ENCODE data around the gene RNF220. TPM values are rescaled to one million over a fixed set of nuclear protein-coding genes. Genes with fewer than 3 reads are reported as not detected.

Gene RNF220
- polyA plus RNA-seq, 1 of the 3 experiments (the other 2 are of a cell fraction): 83.7 TPM

DNA sequence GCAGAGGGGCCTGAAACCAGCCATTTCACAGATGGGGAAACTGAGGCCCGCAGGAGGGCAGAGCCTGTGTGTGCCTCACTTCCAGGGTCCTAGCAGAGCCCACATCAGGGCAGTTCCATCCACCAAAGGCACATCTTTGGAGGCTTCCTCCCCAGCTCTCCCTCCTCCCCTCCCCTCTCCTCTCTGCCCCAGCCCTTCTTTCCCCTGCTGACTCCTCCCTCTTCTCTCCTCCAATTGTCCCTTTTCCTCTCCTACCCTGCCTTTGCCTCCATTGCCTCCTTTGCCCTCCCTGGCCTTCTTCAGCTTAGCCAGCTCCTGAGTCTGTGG lies 212.6 kb downstream of the RNF220 start:
- Histone ChIP-seq H3F3A (replicated peaks; ENCODE audit: insufficient read depth) (peaks cover 13% of the 10 kb centered on the region), H3K9ac (peak overlapping the region; percentile 55; the same call in 1 of the 2 replicates), H3K9me3 (no peaks in the 10 kb centered on the region), H3K27ac (ENCODE audit: low read depth in 2 of 2, low read length in 1 of 2) (peak overlapping the region in 1 of 2 experiments; percentile 76; a peak in 2 of 4 replicates), H3K36me3 (replicated peaks in 1 of 2; ENCODE audit: control insufficient read depth in 1 of 2, insufficient read depth in 2 of 2, low read length in 1 of 2) (no peaks in the 10 kb centered on the region), H4K20me1 (ENCODE audit: insufficient read depth) (no peaks in the 10 kb centered on the region), H3K4me2 (peak overlapping the region; percentile 73), H2AFZ (ENCODE audit: low read depth) (peak overlapping the region; percentile 88), H3K27me3 (ENCODE audit: insufficient read depth) (no peaks in the 10 kb centered on the region), H3K4me1 (ENCODE audit: control insufficient read depth in 1 of 2, insufficient read depth in 2 of 2, low read depth in 1 of 2, low read length in 1 of 2) (peaks cover 12 to 15% of the 10 kb centered on the region in 2 experiments; a peak in 3 of 4 replicates), H3K9me2 (no peaks in the 10 kb centered on the region), H3K4me3 (ENCODE audit: low read depth in 2 of 2, low read length in 1 of 2) (no peak overlapping the region; a peak in 1 of 4 replicates), H3K79me2 (ENCODE audit: insufficient read depth) (peaks cover 6% of the 10 kb centered on the region; the same call in 1 of the 2 replicates)
- no peak for TF ChIP-seq JUND (IDR thresholded peaks at IDR 0.05)
- TF ChIP-seq, protein P1, sequence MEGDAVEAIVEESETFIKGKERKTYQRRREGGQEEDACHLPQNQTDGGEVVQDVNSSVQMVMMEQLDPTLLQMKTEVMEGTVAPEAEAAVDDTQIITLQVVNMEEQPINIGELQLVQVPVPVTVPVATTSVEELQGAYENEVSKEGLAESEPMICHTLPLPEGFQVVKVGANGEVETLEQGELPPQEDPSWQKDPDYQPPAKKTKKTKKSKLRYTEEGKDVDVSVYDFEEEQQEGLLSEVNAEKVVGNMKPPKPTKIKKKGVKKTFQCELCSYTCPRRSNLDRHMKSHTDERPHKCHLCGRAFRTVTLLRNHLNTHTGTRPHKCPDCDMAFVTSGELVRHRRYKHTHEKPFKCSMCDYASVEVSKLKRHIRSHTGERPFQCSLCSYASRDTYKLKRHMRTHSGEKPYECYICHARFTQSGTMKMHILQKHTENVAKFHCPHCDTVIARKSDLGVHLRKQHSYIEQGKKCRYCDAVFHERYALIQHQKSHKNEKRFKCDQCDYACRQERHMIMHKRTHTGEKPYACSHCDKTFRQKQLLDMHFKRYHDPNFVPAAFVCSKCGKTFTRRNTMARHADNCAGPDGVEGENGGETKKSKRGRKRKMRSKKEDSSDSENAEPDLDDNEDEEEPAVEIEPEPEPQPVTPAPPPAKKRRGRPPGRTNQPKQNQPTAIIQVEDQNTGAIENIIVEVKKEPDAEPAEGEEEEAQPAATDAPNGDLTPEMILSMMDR (IDR thresholded peaks at IDR 0.05): no peak
- no peak for TF ChIP-seq RAD21 (IDR thresholded peaks at IDR 0.05; ENCODE audit: low read length)
- no peak for TF ChIP-seq SIN3A (IDR thresholded peaks at IDR 0.05; ENCODE audit: borderline replicate concordance, low read depth, low read length)
- TF ChIP-seq MXI1 (IDR thresholded peaks at IDR 0.05; ENCODE audit: low read depth, low read length): no peak
- WGBS (ENCODE audit: low lambda C conversion rate): 20% methylated on average over 1 of the region's 1 CpG
- ChIA-PET CTCF (interaction anchor here (1.4 to 4.3 kb wide), 6 partner anchors 9 to 38 kb away, joined by 3 to 33 read pairs (median 8); no protein-coding TSS in a partner anchor), POLR2A (interaction anchor here (3.1 kb wide), 1 partner anchor 14 kb away, joined by 13 read pairs; no protein-coding TSS in a partner anchor)
- DNase-seq: no peak

DNA sequence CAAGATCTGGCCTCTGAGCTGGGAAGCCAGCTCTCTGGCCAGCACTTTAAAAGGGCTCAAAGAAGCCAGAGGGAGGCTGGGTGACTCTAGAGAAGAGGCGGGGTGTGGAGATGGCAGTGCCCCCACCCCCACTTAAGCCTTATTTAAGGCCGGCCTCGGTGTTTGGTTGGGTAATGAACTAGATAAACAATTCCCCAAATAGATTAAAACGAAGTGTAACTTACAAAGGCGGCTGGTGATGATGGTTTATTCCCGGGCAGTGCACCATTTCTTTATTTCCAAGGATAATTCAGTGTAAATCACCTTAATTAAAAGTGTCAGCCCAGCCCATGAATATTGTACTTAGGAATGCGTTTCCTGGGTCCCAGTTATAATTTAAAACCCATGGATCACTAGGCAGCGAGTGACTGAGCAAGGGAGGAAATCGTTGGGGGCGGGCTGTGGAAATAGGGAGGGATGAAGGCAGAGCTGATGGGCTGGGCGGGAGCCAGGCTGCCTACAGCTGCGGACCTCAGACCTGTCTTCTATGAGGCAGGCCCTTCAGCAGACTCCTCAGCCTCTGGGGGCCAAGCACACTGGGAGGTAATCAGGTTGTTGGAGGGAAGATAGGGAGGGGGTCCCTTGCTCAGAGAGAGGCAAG lies 214.3 kb downstream of the RNF220 start:
- Histone ChIP-seq H3K27me3 (ENCODE audit: insufficient read depth) (no peaks in the 10 kb centered on the region), H2AFZ (ENCODE audit: low read depth) (no peak overlapping the region), H3K4me3 (ENCODE audit: low read depth in 2 of 2, low read length in 1 of 2) (peak overlapping the region in 1 of 2 experiments; percentile 11; a peak in 1 of 4 replicates), H3F3A (replicated peaks; ENCODE audit: insufficient read depth) (peaks cover 13% of the 10 kb centered on the region), H3K79me2 (ENCODE audit: insufficient read depth) (peaks cover 6% of the 10 kb centered on the region; the same call in 1 of the 2 replicates), H4K20me1 (ENCODE audit: insufficient read depth) (no peaks in the 10 kb centered on the region), H3K36me3 (replicated peaks in 1 of 2; ENCODE audit: control insufficient read depth in 1 of 2, insufficient read depth in 2 of 2, low read length in 1 of 2) (no peaks in the 10 kb centered on the region), H3K9me2 (no peaks in the 10 kb centered on the region), H3K27ac (ENCODE audit: low read depth in 2 of 2, low read length in 1 of 2) (peak overlapping the region; percentile 4 to 76; a peak in 3 of 4 replicates), H3K9me3 (no peaks in the 10 kb centered on the region), H3K4me1 (ENCODE audit: control insufficient read depth in 1 of 2, insufficient read depth in 2 of 2, low read depth in 1 of 2, low read length in 1 of 2) (peaks cover 12 to 15% of the 10 kb centered on the region in 2 experiments; a peak in 3 of 4 replicates), H3K4me2 (peak overlapping the region; percentile 73), H3K9ac (peak overlapping the region; percentile 20; the same call in 1 of the 2 replicates)
- ChIA-PET CTCF (interaction anchor here (1.1 to 1.4 kb wide), 2 partner anchors 11 to 33 kb away, joined by 4 read pairs; no protein-coding TSS in a partner anchor), POLR2A (no interaction called here)
- 53% methylated on average over 12 of the region's 12 CpGs for WGBS (ENCODE audit: low lambda C conversion rate)
- no peak for DNase-seq
- TF ChIP-seq, protein P2, sequence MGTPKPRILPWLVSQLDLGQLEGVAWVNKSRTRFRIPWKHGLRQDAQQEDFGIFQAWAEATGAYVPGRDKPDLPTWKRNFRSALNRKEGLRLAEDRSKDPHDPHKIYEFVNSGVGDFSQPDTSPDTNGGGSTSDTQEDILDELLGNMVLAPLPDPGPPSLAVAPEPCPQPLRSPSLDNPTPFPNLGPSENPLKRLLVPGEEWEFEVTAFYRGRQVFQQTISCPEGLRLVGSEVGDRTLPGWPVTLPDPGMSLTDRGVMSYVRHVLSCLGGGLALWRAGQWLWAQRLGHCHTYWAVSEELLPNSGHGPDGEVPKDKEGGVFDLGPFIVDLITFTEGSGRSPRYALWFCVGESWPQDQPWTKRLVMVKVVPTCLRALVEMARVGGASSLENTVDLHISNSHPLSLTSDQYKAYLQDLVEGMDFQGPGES (IDR thresholded peaks at IDR 0.05; ENCODE audit: low read depth, low read length): no peak
- TF ChIP-seq EZH2phosphoT487 (IDR thresholded peaks at IDR 0.05; ENCODE audit: borderline replicate concordance, low read depth) (no peak), FOXJ3 (CRISPR knock-in tag; IDR thresholded peaks at IDR 0.05) (no peak), TCF12 (IDR thresholded peaks at IDR 0.05) (peak; percentile 65), RCOR1 (IDR thresholded peaks at IDR 0.05; ENCODE audit: low read length) (no peak), MXI1 (IDR thresholded peaks at IDR 0.05; ENCODE audit: low read depth, low read length) (no peak), JUND (IDR thresholded peaks at IDR 0.05) (peak; percentile 66; the same call in 1 of the 2 replicates), GABPA (IDR thresholded peaks at IDR 0.05; ENCODE audit: low read depth) (no peak), MEF2A (IDR thresholded peaks at IDR 0.05; ENCODE audit: borderline replicate concordance, low read depth) (no peak), RFX5 (IDR thresholded peaks at IDR 0.05; ENCODE audit: low read length) (no peak), RXRA (IDR thresholded peaks at IDR 0.05; ENCODE audit: borderline replicate concordance, low read depth) (no peak), TAF1 (IDR thresholded peaks at IDR 0.05; ENCODE audit: borderline replicate concordance, low read depth, low read length) (no peak), NRF1 (IDR thresholded peaks at IDR 0.05; ENCODE audit: low read depth, low read length) (no peak)
- TF ChIP-seq, protein P1 (IDR thresholded peaks at IDR 0.05): no peak
- TF ChIP-seq, protein P3, sequence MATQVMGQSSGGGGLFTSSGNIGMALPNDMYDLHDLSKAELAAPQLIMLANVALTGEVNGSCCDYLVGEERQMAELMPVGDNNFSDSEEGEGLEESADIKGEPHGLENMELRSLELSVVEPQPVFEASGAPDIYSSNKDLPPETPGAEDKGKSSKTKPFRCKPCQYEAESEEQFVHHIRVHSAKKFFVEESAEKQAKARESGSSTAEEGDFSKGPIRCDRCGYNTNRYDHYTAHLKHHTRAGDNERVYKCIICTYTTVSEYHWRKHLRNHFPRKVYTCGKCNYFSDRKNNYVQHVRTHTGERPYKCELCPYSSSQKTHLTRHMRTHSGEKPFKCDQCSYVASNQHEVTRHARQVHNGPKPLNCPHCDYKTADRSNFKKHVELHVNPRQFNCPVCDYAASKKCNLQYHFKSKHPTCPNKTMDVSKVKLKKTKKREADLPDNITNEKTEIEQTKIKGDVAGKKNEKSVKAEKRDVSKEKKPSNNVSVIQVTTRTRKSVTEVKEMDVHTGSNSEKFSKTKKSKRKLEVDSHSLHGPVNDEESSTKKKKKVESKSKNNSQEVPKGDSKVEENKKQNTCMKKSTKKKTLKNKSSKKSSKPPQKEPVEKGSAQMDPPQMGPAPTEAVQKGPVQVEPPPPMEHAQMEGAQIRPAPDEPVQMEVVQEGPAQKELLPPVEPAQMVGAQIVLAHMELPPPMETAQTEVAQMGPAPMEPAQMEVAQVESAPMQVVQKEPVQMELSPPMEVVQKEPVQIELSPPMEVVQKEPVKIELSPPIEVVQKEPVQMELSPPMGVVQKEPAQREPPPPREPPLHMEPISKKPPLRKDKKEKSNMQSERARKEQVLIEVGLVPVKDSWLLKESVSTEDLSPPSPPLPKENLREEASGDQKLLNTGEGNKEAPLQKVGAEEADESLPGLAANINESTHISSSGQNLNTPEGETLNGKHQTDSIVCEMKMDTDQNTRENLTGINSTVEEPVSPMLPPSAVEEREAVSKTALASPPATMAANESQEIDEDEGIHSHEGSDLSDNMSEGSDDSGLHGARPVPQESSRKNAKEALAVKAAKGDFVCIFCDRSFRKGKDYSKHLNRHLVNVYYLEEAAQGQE (IDR thresholded peaks at IDR 0.05; ENCODE audit: low read depth, low read length): no peak

Data from SK-N-SH (cell line).